GM18502 (cell line): ENCODE results near the gene TPM2.

Experiments used
- ATAC-seq: cut with Tn5 transposase; IDR thresholded peaks from one replicate; pipeline ENCODE4 v1.9.1; 2021; ENCODE audit warnings: mild to moderate bottlenecking; ENCODE audit not compliant: unreplicated experiment, poor library complexity

The TPM2 gene

GRCh38 chr9:35680331-35681105, 9.2 kb downstream of the TPM2 start:
- ATAC-seq: no peak

- no peak for ATAC-seq
Observed at GRCh38 chr9:35679766-35680330, 9.9 kb downstream of the TPM2 start.

DNA sequence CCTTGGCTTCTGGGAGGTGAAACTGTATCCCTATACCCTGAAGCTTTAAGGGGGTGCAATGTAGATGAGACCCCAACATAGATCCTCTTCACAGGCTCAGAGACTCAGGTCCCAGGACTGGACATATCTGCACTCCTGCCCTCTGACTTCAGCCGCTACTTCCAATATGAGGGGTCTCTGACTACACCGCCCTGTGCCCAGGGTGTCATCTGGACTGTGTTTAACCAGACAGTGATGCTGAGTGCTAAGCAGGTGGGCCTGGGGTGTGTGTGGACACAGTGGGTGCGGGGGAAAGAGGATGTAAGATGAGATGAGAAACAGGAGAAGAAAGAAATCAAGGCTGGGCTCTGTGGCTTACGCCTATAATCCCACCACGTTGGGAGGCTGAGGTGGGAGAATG, 10.6 kb downstream of the TPM2 start:
- ATAC-seq: no peak

GRCh38 chr9:35675732-35676392, 13.9 kb downstream of the TPM2 start:
- no peak for ATAC-seq

- ATAC-seq: no peak
Observed at GRCh38 chr9:35675204-35675603, 14.5 kb downstream of the TPM2 start.

GRCh38 chr9:35674025-35674361, 15.7 kb downstream of the TPM2 start:
- no peak for ATAC-seq

- no peak for ATAC-seq
Observed at GRCh38 chr9:35673132-35674024, 16.3 kb downstream of the TPM2 start, which contains the start of gene CA9. TSS of gene CA9 (plus strand) at chr9:35673928. CDS start at chr9:35673960, 32 bp downstream.

DNA sequence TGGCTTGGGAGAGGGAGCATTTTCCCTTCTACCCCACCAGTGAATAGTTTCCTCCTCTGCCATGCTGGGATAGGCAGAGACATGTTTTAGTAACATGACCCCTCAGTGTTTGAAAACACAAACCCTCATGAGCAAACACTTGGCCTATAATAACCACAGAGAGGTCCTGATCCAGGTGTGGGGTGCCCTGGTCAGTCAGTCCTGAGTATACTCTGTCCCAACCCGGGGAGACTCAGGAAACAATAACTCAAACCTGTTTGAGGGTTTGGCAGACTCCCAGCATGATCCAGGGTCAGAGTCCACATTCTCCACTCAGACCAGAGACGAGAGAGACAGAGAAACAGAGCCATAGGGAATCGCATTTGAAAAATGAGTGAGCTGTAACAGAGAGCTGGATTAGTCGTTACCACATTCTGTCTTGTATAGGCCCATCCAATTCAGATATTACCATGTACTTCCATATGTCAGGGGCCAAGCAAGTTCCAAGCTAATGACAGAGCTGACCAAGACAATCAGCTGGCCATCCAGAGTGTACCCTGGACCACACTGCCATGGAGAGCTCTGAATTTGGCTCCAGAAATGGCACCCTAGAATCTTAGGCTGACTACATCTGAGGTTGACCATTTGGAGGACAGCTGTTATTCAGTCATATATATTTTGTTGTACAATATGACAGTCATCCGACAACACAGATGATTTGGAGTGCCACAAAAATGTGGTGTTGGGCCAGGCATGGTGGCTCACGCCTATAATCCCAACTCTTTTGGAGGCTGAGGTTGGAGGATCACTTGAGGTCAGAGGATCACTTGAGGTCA, 20.2 kb downstream of the TPM2 start:
- no peak for ATAC-seq

DNA sequence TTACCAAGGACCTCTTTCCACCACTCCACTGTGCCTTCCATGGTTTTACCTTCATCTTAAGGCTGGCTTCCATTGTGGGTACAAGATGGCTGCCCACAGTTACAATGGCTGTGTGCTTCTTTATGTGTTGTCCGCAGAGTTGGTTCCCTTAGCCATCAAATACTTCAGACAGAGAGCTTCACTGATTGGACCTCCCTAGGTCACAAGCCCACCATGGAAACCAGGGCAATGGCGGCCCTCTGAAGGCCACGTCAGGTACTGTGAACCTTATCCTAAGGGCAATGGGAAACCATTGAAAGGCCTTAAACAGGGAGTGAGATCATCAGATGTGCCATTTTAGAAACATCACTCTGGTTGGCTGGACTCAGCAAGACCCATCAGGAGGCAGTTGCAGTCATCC, 21.8 kb downstream of the TPM2 start:
- no peak for ATAC-seq

GRCh38 chr9:35666549-35666948, 23.2 kb downstream of the TPM2 start:
- ATAC-seq: no peak

- ATAC-seq: no peak
Observed at GRCh38 chr9:35666045-35666444, 23.7 kb downstream of the TPM2 start.

DNA sequence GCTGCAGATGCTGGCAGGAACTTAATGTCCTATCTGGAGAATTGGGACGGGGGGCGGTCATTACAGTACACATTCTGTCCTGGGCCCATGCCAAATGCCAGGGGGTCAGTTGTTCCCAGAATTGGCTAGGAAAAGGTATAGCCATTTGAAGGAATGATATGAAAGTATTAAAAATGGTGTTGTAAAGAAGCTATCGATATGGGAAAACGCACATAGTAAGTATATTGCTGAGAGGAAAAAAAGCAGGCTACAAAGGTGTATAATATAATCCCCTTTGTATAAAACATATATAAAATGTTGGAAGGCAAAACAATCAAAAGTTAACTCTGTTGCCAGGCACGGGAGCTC, 24.3 kb downstream of the TPM2 start:
- no peak for ATAC-seq

- ATAC-seq: peak; percentile 79
Observed at GRCh38 chr9:35664531-35665470, 24.9 kb downstream of the TPM2 start, which contains the start of gene ARHGEF39. TSS of gene ARHGEF39 (minus strand) at chr9:35665195. CDS start at chr9:35665169, 26 bp downstream.

- ATAC-seq: no peak
Observed at GRCh38 chr9:35662437-35662836, 27.3 kb downstream of the TPM2 start.

- ATAC-seq: no peak
Observed at GRCh38 chr9:35661756-35662350, 27.9 kb downstream of the TPM2 start.

GRCh38 chr9:35660966-35661415, 28.7 kb downstream of the TPM2 start:
- ATAC-seq: no peak

DNA sequence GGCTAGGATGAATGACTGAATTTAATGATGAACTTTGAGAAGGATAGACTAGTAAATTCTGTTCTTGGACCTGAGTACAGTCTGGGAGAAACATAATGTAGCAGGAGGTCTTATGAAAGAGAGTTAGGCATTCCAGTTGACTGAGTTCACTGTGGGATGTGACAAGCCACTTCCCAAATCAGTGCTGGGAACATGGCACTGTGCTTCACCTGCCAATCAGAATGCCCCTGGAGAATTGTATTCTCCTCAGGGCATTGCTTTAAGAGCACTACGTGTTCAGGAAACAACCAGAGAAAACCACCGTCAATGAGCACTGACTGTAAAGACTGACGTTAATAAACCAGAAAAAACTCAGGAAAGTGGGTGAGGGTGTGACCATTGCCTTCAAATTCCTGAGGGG, 30.4 kb downstream of the TPM2 start:
- ATAC-seq: no peak

- peak; percentile 1 for ATAC-seq
Observed at GRCh38 chr9:35658968-35659220, 30.8 kb downstream of the TPM2 start.
